HG02970 (cell line): ENCODE measurements around the gene NR3C1.

Experiments used
- ATAC-seq: cut with Tn5 transposase; IDR thresholded peaks from one replicate; pipeline ENCODE4 v1.9.1; 2021; ENCODE audit warnings: mild to moderate bottlenecking, moderate library complexity, moderate number of reproducible peaks; ENCODE audit not compliant: unreplicated experiment, low FRiP score

Gene NR3C1

GRCh38 chr5:143244990-143245389 is 158.5 kb downstream of the NR3C1 start:
- no peak for ATAC-seq

- ATAC-seq, result no peak
Observed at GRCh38 chr5:143244000-143244736, 159.3 kb downstream of the NR3C1 start.

- ATAC-seq, result no peak
Observed at GRCh38 chr5:143243103-143243502, 160.4 kb downstream of the NR3C1 start.

- ATAC-seq, result no peak
Observed at GRCh38 chr5:143241892-143242291, 161.6 kb downstream of the NR3C1 start.

DNA sequence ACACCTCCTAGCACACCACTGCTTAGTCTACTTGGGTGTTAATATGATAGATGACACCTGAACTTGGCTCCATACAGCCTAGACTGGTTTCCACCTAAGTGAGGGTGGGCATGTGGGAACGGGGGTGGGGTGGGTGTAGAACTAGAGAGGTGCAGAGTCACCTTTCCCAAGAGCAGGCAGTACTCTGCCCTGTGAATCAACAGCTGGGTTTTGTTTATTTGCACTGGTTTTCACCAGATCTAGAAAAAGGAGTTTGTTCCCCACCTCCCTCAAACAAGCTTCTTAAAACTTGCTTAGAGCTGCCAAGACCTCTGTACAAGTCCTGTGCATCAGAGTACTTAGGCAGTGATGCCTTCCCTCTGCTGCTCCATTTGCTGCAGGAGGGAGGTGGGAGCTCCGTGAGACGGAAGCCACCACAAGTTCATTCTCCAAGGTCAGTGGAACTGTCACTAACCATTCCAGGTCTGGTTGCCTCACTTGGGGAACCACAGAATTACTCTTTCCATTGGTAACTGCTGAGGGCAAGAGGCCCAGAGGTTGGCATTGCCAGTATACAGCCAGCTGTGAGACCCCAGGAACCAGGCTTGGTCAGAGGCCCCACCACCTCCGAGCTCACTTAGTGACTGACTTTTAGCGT is 163.5 kb downstream of the NR3C1 start:
- ATAC-seq, result no peak

DNA sequence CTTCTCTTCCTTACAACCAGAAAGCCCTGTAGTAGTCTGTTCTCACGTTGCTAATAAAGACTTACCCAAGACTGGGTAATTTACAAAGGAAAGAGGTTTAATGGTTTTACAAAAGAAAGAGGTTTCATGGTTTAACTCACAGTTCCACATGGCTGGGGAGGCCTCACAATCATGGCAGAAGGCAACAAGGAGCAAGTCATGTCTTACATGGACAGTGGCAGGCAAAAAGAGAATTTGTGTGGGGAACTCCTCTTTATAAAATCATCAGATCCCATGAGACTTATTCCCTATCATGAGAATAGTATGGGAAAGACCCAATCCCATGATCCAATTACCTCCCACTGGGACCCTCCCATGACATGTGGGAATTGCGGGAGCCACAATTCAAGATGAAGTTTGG is 164.9 kb downstream of the NR3C1 start:
- ATAC-seq, result no peak

DNA sequence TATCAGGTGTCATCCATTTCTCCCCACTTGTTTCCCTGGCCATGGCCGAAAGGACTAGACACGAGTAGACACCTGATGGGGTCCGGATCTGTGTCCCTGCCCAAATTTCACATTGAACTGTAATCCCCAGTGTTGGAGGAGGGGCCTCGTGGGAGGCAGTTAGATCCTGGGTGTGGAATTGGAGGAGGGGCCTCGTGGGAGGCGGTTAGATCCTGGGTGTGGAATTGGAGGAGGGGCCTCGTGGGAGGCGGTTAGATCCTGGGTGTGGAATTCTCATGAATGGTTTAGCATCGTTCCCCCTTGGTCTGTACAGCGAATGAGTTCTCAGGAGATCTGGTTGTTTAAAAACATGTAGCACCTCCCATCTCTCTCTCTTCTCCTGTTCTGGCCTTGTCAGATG is 165.8 kb downstream of the NR3C1 start:
- ATAC-seq, result no peak

GRCh38 chr5:143236682-143237081 is 166.8 kb downstream of the NR3C1 start:
- ATAC-seq, result no peak

GRCh38 chr5:143235423-143235822 is 168.1 kb downstream of the NR3C1 start:
- no peak for ATAC-seq

DNA sequence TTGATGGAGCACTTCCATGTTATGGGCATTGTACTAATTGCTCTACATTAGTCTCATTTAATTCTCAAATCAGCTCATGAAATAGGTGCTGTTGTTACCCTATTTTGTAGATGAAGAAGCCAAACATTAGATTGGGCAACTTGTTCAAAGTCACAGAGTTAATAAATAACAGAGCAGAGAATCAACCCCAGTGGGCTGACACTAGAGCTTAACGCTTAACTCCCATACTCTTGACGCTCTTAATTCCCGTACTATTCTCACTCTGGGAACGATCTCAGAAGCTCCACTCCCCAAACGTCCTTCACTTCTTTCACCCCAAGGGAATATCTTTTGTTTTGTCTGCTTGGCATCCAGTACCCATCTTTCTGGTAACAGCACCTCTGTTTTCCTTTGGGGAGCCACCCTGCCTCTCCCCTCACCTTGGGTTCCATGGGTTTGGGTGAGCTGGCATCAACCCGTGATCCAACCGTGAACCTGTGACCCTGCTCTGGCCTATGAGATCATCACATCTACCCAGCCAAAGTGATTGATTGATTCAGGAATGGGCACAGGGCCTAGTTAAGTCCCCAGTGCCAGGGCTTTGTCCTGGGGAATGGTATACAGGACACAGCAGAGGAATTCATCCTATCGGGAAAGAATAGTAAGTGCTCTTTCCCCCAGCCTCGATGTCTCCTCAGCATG is 169.2 kb downstream of the NR3C1 start:
- ATAC-seq, result no peak

DNA sequence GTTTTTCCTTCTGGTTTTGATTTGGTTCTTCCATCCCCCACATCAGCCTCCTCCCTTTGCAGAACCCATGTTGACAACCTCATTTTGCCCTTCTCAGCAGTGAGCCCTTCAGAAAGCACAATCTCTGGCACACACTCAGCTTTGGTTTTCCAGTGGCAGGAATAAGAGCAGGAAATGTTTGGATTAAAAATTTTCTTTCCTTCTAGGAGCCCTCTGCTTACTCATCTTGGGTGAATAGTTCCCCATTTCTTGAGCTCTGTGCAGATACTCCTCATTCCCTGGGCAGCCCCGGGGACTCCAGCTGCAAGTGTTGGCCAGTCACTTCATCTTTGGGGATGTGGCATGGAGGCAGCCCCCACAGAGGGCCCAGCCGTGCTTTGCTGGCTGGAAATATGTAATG is 170.5 kb downstream of the NR3C1 start:
- ATAC-seq, result no peak

DNA sequence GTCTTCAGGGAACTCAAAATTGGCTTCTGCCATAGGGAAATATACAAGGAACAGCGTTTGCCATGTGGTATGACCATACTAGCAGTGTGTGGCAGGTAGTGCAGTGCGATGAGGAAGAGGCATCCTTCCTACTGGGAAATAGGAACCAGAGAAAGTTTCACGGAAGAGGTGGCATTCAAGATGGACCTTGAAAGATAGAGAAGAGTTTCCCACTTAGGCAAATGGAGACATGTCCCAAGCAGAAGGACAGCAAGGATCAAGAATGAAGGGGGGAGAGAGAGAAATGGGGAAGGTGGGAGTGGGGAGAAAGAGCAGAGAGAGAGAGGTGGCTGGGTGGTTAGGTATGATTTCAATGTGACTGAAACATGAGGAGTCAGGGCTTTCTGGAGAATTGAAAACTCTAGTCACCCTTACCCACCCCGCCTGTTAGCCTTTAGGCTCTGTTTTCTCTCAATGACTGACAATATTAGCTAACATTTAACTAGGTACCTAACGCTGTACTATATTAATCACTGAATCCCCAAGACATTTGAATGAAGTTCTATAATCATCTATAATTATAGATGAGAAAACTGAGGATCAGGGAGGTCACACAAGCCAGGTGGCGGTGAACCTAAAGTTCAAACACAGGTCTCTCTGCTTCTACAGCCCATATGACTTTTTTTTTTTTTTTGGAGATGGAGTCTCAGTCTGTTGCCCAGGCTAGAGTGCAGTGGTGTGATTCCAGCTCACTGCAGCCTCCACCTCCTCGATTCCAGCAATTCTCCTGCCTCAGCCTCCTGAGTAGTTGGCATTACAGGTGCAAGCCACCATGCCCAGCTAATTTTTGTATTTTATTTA is 171.3 kb downstream of the NR3C1 start:
- ATAC-seq, result peak; percentile 36

GRCh38 chr5:143231416-143231815 is 172.1 kb downstream of the NR3C1 start:
- ATAC-seq, result no peak

GRCh38 chr5:143230676-143230996 is 172.8 kb downstream of the NR3C1 start:
- ATAC-seq, result no peak

- peak; percentile 71 for ATAC-seq
Observed at GRCh38 chr5:143229896-143230675, 173.4 kb downstream of the NR3C1 start.

GRCh38 chr5:143229426-143229895 is 174.0 kb downstream of the NR3C1 start:
- peak; percentile 19 for ATAC-seq

DNA sequence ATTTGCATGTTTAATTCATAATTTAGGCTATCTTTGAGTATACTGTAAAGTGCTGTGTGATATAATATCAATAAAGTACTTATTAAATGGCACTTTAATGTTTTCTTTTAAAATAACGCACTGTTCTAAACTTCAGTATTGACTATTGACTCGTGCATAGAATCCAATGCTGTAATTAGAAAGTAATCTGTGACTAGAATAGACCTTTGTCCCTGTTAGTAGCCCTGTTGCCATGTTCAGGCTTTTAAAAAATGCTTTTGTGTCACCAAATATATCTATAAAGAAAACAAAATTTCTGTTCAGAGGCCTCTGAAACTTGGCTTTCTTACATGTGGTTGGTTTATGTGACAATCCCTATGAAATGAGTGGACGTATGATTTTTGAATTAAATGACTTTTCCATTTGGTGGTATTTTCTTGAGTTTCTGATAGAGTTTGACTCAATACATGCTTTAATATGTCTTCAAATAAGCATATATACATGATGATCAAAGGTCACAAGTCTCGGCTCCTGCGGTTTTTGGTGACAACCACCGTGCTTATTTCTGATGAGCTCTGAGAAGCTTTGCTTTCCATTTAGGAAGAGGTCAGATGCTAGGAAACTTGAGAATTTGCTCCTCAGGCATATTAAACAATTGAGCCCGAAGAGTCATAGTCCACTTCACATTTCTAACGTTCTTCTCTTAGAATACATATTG is 174.7 kb downstream of the NR3C1 start:
- no peak for ATAC-seq
